B cell (primary cell): ENCODE results near the gene FUCA2. TPM values are rescaled to one million over a fixed set of nuclear protein-coding genes. Genes with fewer than 3 reads are reported as not detected.

Source experiments
- ATAC-seq: fragments of 200-7000 bp; cut with Tn5 transposase; one replicate; pipeline ENCODE4 v1.10.0; 2021; ENCODE audit warnings: low read depth, mild to moderate bottlenecking, moderate number of reproducible peaks, moderate library complexity
- CTCF ChIA-PET: fragments of 350-600 bp; sonication (Branson Sonifier 250); formaldehyde crosslinking; loops from one replicate; lab custom pipeline; 2021; ENCODE audit warnings: antibody characterized with exemption, inconsistent platforms; lab: Charles Lee
- POLR2A ChIA-PET: fragments of 350-600 bp; sonication (Branson Sonifier 250); formaldehyde crosslinking; loops from one replicate; lab custom pipeline; 2021; ENCODE audit warnings: antibody characterized with exemption; lab: Charles Lee
- DNase-seq: peaks from one replicate; pipeline ENCODE4 v3.0.0; 2013
- H2AFZ ChIP-seq: 2 replicates; pipeline ENCODE4 v1.6.1; 2012; ENCODE audit warnings: mild to moderate bottlenecking, low read depth, low read length; ENCODE audit not compliant: insufficient read depth, poor library complexity, severe bottlenecking
- H3K27ac ChIP-seq, 2 donors: 1 replicate in 1 of 2; 2 replicates in 1 of 2; pipeline ENCODE4 v1.5.1; 2012 to 2013; ENCODE audit warnings: low read length in 2 of 2, mild to moderate bottlenecking in 2 of 2, moderate library complexity in 1 of 2
- H3K27me3 ChIP-seq, 4 experiments: fragments of 200-600 bp in 1 of 4; sonication (generic) in 1 of 4; replicated peaks in 1 of 4; 1 replicate in 2 of 4; 2 replicates in 2 of 4; pipeline versions ENCODE4 v1.6.1 to v1.7.0; 2013 to 2016; ENCODE audit warnings: low read length in 3 of 4, mild to moderate bottlenecking in 2 of 4, mixed read lengths in 1 of 4, moderate library complexity in 1 of 4; ENCODE audit not compliant: insufficient read depth in 4 of 4, control insufficient read depth in 3 of 4; ENCODE audit errors: control extremely low read depth in 1 of 4
- H3K36me3 ChIP-seq, 2 experiments: replicated peaks in 1 of 2; 1 replicate in 1 of 2; 2 replicates in 1 of 2; pipeline versions ENCODE4 v1.6.1 to v1.7.1; 2013; ENCODE audit warnings: low read length in 1 of 2; ENCODE audit not compliant: insufficient read depth in 2 of 2, control insufficient read depth in 1 of 2; ENCODE audit errors: control extremely low read depth in 1 of 2, extremely low read depth in 1 of 2
- H3K4me1 ChIP-seq, 2 donors: fragments of 200-600 bp in 1 of 2; sonication (generic) in 1 of 2; 1 replicate in 1 of 2; 2 replicates in 1 of 2; pipeline versions ENCODE4 v1.5.1 to v1.6.1; 2013 to 2017; ENCODE audit warnings: low read length in 2 of 2; ENCODE audit not compliant: control insufficient read depth in 2 of 2, insufficient read depth in 2 of 2
- H3K4me2 ChIP-seq: replicated peaks from 2 replicates; pipeline ENCODE3; 2012; ENCODE audit warnings: mild to moderate bottlenecking, low read depth, low read length; ENCODE audit not compliant: poor library complexity, severe bottlenecking
- H3K4me3 ChIP-seq, 5 experiments: fragments of 200-600 bp in 1 of 5; sonication (generic) in 1 of 5; 1 replicate in 3 of 5; 2 replicates in 2 of 5; pipeline versions ENCODE4 v1.5.1 to v1.7.0; 2011 to 2016; ENCODE audit warnings: low read length in 4 of 5, mild to moderate bottlenecking in 4 of 5, low read depth in 2 of 5, control low read depth in 1 of 5, moderate library complexity in 1 of 5; ENCODE audit not compliant: insufficient read depth in 1 of 5; ENCODE audit errors: control extremely low read depth in 1 of 5, extremely low read depth in 1 of 5
- H3K79me2 ChIP-seq: fragments of 200-600 bp; sonication (generic); one replicate; pipeline ENCODE4 v1.6.0; 2016; ENCODE audit warnings: low read length; ENCODE audit not compliant: control insufficient read depth, insufficient read depth
- H3K9ac ChIP-seq: fragments of 200-600 bp; sonication (generic); 2 replicates; pipeline ENCODE4 v1.6.1; 2017; ENCODE audit warnings: mild to moderate bottlenecking, low read length, moderate library complexity
- H3K9me3 ChIP-seq, 3 donors: one replicate each; pipeline versions ENCODE4 v1.6.1 to v1.7.1; 2013; ENCODE audit warnings: low read length in 2 of 3; ENCODE audit not compliant: control insufficient read depth in 2 of 3, insufficient read depth in 1 of 3; ENCODE audit errors: control extremely low read depth in 1 of 3
- H4K20me1 ChIP-seq: 2 replicates; pipeline ENCODE4 v1.6.0; 2012; ENCODE audit warnings: mild to moderate bottlenecking, low read length; ENCODE audit not compliant: insufficient read depth, control insufficient read depth, poor library complexity, severe bottlenecking
- H3K27ac Mint-ChIP-seq: one replicate; pipeline ENCODE4 v1.8.0; 2021; ENCODE audit warnings: mixed read lengths
- H3K27me3 Mint-ChIP-seq: one replicate; pipeline ENCODE4 v1.8.0; 2021; ENCODE audit warnings: mixed read lengths
- H3K4me1 Mint-ChIP-seq: one replicate; pipeline ENCODE4 v1.8.0; 2021; ENCODE audit warnings: mixed read lengths
- H3K4me3 Mint-ChIP-seq: one replicate; pipeline ENCODE4 v1.8.0; 2021; ENCODE audit warnings: mixed read lengths
- H3K9me3 Mint-ChIP-seq: one replicate; pipeline ENCODE4 v1.8.0; 2022; ENCODE audit warnings: mixed read lengths; ENCODE audit not compliant: insufficient read depth
- EZH2 ChIP-seq: IDR thresholded peaks from 2 replicates; pipeline ENCODE4 v1.6.1; 2012; ENCODE audit warnings: borderline replicate concordance, low read depth, mild to moderate bottlenecking, moderate library complexity, low read length; ENCODE audit not compliant: insufficient read depth, poor library complexity, severe bottlenecking
- WGBS: methylation state at CpG from one replicate; pipeline ENCODE4 v1.1.5; 2013; ENCODE audit warnings: missing lambda C conversion rate; ENCODE audit not compliant: insufficient coverage; 5-methylcytosine and 5-hydroxymethylcytosine counted together
- intact Hi-C: fragments of 100-400 bp; cut with micrococcal nuclease; formaldehyde crosslinking; loops from one replicate; pipeline ENCODE4 v1.10.0; 2022
- polyA plus RNA-seq: library from polyadenylated mRNA; depleted of rRNA; stranded (reverse); fragments of >200 nt; gene quantifications from 2 replicates; pipeline ENCODE4 v1.2.3, GENCODE V29; 2012
- total RNA-seq, 2 donors: library from RNA; stranded (reverse); fragments of 120-200 nt in 1 of 2; gene quantifications; 1 replicate in 1 of 2; 2 replicates in 1 of 2; pipeline versions ENCODE4 v1.2.3 to v1.2.4, GENCODE V29; 2013 to 2022
- TF ChIP-seq, protein P1 (sequence below): fragments of 200-600 bp; IDR thresholded peaks from one replicate; pipeline ENCODE4 v1.8.0; 2022; ENCODE audit warnings: antibody characterized with exemption, mild to moderate bottlenecking

FUCA2 gene
- total and polyA plus RNA-seq, 2 donors (not counting 1 experiment from before 2014, with no cell fraction given) = 3.6 to 8.3 TPM

DNA sequence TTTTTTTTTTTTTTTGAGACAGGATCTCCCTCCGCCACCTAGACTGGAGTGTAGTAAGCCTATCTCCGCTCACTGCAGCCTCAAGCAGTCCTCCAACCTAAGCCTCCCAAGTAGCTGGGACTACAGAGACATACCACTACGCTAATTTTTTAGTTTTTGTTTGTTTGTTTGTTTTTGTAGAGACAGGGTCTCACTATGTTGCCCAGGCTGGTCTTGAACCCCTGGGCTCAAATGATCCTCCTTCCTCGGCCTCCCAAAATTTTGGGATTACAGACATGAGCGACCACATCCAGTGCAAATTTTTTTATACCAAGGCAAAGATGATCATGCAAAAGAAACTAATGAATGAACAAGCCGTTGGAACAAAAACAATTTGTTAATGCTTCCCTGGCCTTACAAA lies 5.3 kb downstream of the FUCA2 start:
- Histone ChIP-seq H3K9ac (no peak overlapping the region), H3K4me2 (no peak overlapping the region), H3K4me1 (peaks cover 13 to 15% of the 10 kb centered on the region in 2 donors), H3K4me3 (no peak overlapping the region), H3K9me3 (no peaks in the 10 kb centered on the region), H2AFZ (no peak overlapping the region), H3K79me2 (peaks cover 6% of the 10 kb centered on the region), H4K20me1 (no peaks in the 10 kb centered on the region), H3K27me3 (no peaks in the 10 kb centered on the region), H3K36me3 (peaks cover 0 to 7% of the 10 kb centered on the region in 2 experiments), H3K27ac (no peak overlapping the region)
- no peak overlapping the region for H3K27ac Mint-ChIP-seq
- intact Hi-C loops = no loop called here
- TF ChIP-seq, protein P1, sequence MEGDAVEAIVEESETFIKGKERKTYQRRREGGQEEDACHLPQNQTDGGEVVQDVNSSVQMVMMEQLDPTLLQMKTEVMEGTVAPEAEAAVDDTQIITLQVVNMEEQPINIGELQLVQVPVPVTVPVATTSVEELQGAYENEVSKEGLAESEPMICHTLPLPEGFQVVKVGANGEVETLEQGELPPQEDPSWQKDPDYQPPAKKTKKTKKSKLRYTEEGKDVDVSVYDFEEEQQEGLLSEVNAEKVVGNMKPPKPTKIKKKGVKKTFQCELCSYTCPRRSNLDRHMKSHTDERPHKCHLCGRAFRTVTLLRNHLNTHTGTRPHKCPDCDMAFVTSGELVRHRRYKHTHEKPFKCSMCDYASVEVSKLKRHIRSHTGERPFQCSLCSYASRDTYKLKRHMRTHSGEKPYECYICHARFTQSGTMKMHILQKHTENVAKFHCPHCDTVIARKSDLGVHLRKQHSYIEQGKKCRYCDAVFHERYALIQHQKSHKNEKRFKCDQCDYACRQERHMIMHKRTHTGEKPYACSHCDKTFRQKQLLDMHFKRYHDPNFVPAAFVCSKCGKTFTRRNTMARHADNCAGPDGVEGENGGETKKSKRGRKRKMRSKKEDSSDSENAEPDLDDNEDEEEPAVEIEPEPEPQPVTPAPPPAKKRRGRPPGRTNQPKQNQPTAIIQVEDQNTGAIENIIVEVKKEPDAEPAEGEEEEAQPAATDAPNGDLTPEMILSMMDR = no peak
- TF ChIP-seq EZH2 = no peak
- no peak for DNase-seq
- WGBS = 100% methylated on average over 2 of the region's 6 CpGs
- no peak overlapping the region for H3K4me3 Mint-ChIP-seq
- no peaks in the 10 kb centered on the region for H3K27me3 Mint-ChIP-seq
- ATAC-seq = no peak
- peaks cover 20% of the 10 kb centered on the region for H3K4me1 Mint-ChIP-seq
- H3K9me3 Mint-ChIP-seq = no peaks in the 10 kb centered on the region
- ChIA-PET POLR2A (no interaction called here), CTCF (no interaction called here)

- WGBS = 57% methylated on average over 2 of the region's 2 CpGs
- Histone ChIP-seq H3K27ac (no peak overlapping the region), H3K4me3 (no peak overlapping the region), H3K27me3 (no peaks in the 10 kb centered on the region), H3K9ac (no peak overlapping the region), H3K79me2 (peaks cover under 1% of the 10 kb centered on the region), H2AFZ (no peak overlapping the region), H4K20me1 (no peaks in the 10 kb centered on the region), H3K4me1 (peaks cover 10 to 13% of the 10 kb centered on the region in 2 donors), H3K36me3 (peaks cover 0 to 7% of the 10 kb centered on the region in 2 experiments), H3K4me2 (no peak overlapping the region), H3K9me3 (no peaks in the 10 kb centered on the region)
- no peak for ATAC-seq
- H3K27me3 Mint-ChIP-seq = no peaks in the 10 kb centered on the region
- ChIA-PET POLR2A (no interaction called here), CTCF (no interaction called here)
- no peaks in the 10 kb centered on the region for H3K9me3 Mint-ChIP-seq
- TF ChIP-seq EZH2 = no peak
- TF ChIP-seq, protein P1 = no peak
- no peak overlapping the region for H3K27ac Mint-ChIP-seq
- H3K4me3 Mint-ChIP-seq = no peak overlapping the region
- no peak for DNase-seq
- peaks cover 14% of the 10 kb centered on the region for H3K4me1 Mint-ChIP-seq
- intact Hi-C loops = no loop called here
Observed at GRCh38 chr6:143505537-143505936, 6.0 kb downstream of the FUCA2 start.
